HL-60 (cell line): ENCODE results near the gene LTB4R2.
"Not testable (repeated sequence)": the region's sequence is repeated elsewhere in the genome, so short reads cannot be mapped to it uniquely, and the experiment has no call there.

Experiments
- DNase-seq, 2 experiments: peaks; one replicate each; pipeline ENCODE4 v3.0.0-alpha.2; 2010 to 2020; ENCODE audit warnings: low read depth in 1 of 2, low spot score in 1 of 2
- H3K27ac ChIP-seq: fragments of 250-450 bp; sonication (Bioruptor Pico); replicated peaks from 2 replicates; pipeline ENCODE4 v1.5.1; 2020; ENCODE audit warnings: mild to moderate bottlenecking, moderate library complexity
- H3K27me3 ChIP-seq: fragments of 250-450 bp; sonication (Bioruptor Pico); 2 replicates; pipeline ENCODE4 v1.5.1; 2021; ENCODE audit warnings: mild to moderate bottlenecking, moderate library complexity; ENCODE audit not compliant: insufficient read depth, poor library complexity, severe bottlenecking
- H3K4me3 ChIP-seq: replicated peaks from 2 replicates; pipeline ENCODE4 v1.5.1; 2011; ENCODE audit warnings: mild to moderate bottlenecking, control low read depth, low read length; ENCODE audit not compliant: insufficient read depth
- GABPA ChIP-seq: IDR thresholded peaks from 2 replicates; pipeline ENCODE4 v1.6.1; 2012; ENCODE audit warnings: low read depth
- POLR2AphosphoS5 ChIP-seq: IDR thresholded peaks from 2 replicates; pipeline ENCODE4 v1.6.1; 2012; ENCODE audit warnings: low read depth
- SPI1 ChIP-seq: IDR thresholded peaks from 2 replicates; pipeline ENCODE4 v1.6.1; 2012; ENCODE audit warnings: low read depth, mild to moderate bottlenecking, borderline replicate concordance
- TF ChIP-seq, protein P1 (sequence below): IDR thresholded peaks from one replicate; pipeline ENCODE4 v1.5.1; 2011; ENCODE audit warnings: low read length, control low read depth, inconsistent platforms; ENCODE audit not compliant: insufficient read depth
- TF ChIP-seq, protein P2 (sequence below): IDR thresholded peaks from 2 replicates; pipeline ENCODE4 v1.6.1; 2012; ENCODE audit warnings: low read depth; ENCODE audit not compliant: insufficient replicate concordance

LTB4R2 gene

DNA sequence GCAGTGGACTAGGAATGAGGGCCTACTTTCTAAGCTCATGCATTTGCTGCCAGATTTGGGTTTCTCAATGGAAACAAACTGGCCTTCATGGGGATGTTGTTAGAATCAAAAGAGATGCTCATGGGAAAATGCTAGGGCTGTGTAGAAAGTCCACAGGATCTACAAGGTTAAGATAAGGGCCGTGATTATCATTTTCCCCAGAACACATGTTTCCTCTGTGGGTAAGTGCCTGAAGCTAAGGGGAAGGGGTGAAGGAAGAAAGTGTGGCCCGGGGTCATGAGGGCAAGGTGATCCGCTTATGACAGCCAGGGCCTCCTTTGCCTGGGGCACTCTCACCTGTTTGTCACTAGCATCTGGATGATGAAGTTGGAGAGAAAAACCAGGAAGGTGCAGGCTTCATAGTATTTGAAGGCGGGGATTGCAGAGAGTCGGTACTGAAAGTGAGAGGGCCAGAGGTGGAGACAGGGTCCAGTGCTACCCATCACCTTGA, 15.1 kb downstream of the LTB4R2 start:
- TF ChIP-seq, protein P1, sequence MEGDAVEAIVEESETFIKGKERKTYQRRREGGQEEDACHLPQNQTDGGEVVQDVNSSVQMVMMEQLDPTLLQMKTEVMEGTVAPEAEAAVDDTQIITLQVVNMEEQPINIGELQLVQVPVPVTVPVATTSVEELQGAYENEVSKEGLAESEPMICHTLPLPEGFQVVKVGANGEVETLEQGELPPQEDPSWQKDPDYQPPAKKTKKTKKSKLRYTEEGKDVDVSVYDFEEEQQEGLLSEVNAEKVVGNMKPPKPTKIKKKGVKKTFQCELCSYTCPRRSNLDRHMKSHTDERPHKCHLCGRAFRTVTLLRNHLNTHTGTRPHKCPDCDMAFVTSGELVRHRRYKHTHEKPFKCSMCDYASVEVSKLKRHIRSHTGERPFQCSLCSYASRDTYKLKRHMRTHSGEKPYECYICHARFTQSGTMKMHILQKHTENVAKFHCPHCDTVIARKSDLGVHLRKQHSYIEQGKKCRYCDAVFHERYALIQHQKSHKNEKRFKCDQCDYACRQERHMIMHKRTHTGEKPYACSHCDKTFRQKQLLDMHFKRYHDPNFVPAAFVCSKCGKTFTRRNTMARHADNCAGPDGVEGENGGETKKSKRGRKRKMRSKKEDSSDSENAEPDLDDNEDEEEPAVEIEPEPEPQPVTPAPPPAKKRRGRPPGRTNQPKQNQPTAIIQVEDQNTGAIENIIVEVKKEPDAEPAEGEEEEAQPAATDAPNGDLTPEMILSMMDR: no peak
- TF ChIP-seq, protein P2, sequence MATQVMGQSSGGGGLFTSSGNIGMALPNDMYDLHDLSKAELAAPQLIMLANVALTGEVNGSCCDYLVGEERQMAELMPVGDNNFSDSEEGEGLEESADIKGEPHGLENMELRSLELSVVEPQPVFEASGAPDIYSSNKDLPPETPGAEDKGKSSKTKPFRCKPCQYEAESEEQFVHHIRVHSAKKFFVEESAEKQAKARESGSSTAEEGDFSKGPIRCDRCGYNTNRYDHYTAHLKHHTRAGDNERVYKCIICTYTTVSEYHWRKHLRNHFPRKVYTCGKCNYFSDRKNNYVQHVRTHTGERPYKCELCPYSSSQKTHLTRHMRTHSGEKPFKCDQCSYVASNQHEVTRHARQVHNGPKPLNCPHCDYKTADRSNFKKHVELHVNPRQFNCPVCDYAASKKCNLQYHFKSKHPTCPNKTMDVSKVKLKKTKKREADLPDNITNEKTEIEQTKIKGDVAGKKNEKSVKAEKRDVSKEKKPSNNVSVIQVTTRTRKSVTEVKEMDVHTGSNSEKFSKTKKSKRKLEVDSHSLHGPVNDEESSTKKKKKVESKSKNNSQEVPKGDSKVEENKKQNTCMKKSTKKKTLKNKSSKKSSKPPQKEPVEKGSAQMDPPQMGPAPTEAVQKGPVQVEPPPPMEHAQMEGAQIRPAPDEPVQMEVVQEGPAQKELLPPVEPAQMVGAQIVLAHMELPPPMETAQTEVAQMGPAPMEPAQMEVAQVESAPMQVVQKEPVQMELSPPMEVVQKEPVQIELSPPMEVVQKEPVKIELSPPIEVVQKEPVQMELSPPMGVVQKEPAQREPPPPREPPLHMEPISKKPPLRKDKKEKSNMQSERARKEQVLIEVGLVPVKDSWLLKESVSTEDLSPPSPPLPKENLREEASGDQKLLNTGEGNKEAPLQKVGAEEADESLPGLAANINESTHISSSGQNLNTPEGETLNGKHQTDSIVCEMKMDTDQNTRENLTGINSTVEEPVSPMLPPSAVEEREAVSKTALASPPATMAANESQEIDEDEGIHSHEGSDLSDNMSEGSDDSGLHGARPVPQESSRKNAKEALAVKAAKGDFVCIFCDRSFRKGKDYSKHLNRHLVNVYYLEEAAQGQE: no peak
- TF ChIP-seq SPI1 (no peak), GABPA (no peak), POLR2AphosphoS5 (no peak)
- no peak overlapping the region for H3K4me3 ChIP-seq
- DNase-seq: no peak
- no peak overlapping the region for H3K27ac ChIP-seq
- no peaks in the 10 kb centered on the region for H3K27me3 ChIP-seq

DNA sequence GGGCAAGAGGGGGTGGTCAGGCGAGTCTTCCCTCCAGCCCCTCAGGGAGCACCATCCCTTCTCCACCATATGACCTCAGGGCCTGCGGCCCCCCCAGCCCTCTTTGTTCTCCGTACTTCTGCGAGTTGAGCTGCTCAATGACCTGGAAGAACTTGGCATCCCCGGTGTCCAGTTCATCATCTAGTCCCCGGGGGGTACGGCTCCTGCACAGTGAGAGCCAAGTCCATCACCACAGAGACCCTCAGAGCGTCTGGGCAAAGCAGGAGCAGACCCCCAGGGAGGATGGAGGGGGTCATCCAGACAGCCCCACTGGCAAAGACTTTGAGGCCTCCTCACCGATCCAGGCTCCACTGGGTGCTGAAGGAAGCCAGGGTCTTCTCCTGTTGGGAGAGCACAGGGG, 16.0 kb downstream of the LTB4R2 start:
- no peak overlapping the region for H3K4me3 ChIP-seq
- no peak overlapping the region for H3K27ac ChIP-seq
- TF ChIP-seq, protein P1: no peak
- TF ChIP-seq SPI1 (no peak), GABPA (no peak), POLR2AphosphoS5 (no peak)
- TF ChIP-seq, protein P2: no peak
- H3K27me3 ChIP-seq: no peaks in the 10 kb centered on the region
- no peak for DNase-seq

DNA sequence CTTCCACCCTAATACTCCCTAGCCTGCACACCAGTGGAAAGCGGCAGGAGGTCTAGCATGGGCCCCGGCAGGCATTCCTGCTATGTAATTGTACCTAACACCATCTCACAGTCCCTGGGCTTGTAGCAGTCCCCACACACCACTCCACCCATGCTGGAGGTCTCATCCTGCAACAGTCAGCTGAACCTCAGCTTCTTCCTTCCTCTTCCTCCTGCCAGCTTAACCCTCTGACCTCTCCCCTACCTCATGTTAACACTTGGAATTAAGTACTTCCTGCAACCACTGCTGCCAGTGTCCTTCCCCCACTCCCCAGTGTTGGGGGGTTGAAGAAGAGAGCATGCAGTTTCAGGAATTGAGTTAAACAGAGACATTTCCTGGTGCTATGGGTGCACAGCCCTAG, 17.4 kb downstream of the LTB4R2 start:
- Histone ChIP-seq H3K27me3 (no peaks in the 10 kb centered on the region), H3K27ac (peak overlapping the region; percentile 59), H3K4me3 (no peak overlapping the region)
- TF ChIP-seq GABPA (no peak), POLR2AphosphoS5 (peak; percentile 69)
- DNase-seq: peak; percentile 72 to 74

DNA sequence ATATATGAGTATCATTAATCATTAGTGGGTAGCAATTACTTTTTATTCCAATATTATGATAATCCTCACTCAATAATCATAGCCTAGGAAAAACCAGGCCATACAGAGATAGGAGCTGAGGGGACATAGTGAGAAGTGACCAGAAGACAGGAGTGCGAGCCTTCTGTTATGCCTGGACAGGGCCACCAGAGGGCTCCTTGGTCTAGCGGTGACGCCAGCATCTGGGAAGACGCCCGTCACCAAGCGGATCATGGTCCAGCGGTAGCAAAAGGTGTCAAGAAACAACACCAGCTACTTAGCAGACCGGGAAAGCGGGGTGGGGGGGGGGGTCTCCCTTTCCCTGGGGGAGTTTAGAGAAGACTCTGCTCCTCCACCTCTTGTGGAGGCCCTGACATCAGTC, 18.0 kb downstream of the LTB4R2 start:
- H3K4me3 ChIP-seq, H3K27me3 ChIP-seq: not testable (repeated sequence)
- peak overlapping the region; percentile 59 for H3K27ac ChIP-seq
- DNase-seq: peak in 1 of 2 experiments; percentile 51

DNA sequence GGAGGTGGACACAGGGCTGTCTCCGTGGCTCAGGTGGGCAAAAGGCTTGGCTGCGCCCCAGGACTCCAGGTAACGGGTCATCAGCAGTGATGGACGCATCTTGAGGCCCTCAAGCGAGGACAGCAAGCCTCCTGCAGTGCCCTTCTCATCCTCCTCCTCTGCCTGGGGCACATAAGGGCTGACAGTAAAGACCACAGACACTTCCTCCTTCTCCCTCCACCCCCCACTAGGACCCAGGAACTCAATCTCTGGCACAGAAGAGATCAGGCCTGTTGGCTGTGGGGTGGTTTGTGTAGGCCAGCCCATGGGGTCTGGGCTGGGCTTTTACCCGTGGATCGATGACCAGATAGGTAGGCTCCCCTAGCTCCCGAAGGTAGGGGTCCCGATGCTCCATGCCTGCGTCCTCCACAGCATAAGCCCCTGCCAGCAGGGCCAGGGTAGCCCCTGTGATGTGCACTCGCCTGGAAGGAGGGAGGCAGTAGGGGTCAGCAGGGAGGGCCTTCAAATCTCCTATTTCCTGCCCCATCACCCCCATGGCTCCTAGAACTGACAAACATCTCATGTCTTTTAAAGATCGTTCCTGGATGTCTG, 19.2 kb downstream of the LTB4R2 start:
- Histone ChIP-seq H3K4me3 (no peak overlapping the region), H3K27ac (peak overlapping the region; percentile 61), H3K27me3 (peaks cover 2% of the 10 kb centered on the region)
- peak in 1 of 2 experiments; percentile 77 for DNase-seq
- TF ChIP-seq POLR2AphosphoS5 (no peak), SPI1 (peak; percentile 85)
- TF ChIP-seq, protein P1: no peak
